Activated CD4-positive, CD25-positive, alpha-beta regulatory T cell treated with anti-CD3 and anti-CD28 coated beads, Interleukin-2, amount 50 U/mL, for 24 hours (primary cell): ENCODE measurements around the gene CTNNA2.

Experiments
- ATAC-seq, 2 donors: fragments of 150-1000 bp; cut with Tn5 transposase; one replicate each; pipeline ENCODE4 v1.10.0; 2021; ENCODE audit warnings: mild to moderate bottlenecking in 1 of 2, moderate library complexity in 1 of 2

Gene CTNNA2

GRCh38 chr2:80643598-80643997 is 1130.7 kb downstream of the CTNNA2 start:
- no peak for ATAC-seq

- ATAC-seq: no peak
Observed at GRCh38 chr2:80651435-80651834, 1138.6 kb downstream of the CTNNA2 start.

- no peak for ATAC-seq
Observed at GRCh38 chr2:80655265-80655664, 1142.4 kb downstream of the CTNNA2 start.

- no peak for ATAC-seq
Observed at GRCh38 chr2:80670763-80671162, 1157.9 kb downstream of the CTNNA2 start.

- no peak for ATAC-seq
Observed at GRCh38 chr2:80687524-80687923, 1174.7 kb downstream of the CTNNA2 start.

GRCh38 chr2:80689106-80689505 is 1176.3 kb downstream of the CTNNA2 start:
- ATAC-seq: no peak
